ENCODE measurements around the gene PPARG.
"Not testable (repeated sequence)": the region's sequence is repeated elsewhere in the genome, so short reads cannot be mapped to it uniquely, and the experiment has no call there.

PPARG gene

GRCh38 chr3:12288182-12289129 is at the start of gene PPARG:
PPARG (plus strand) TSS chr3:12289070; CDS start chr3:12379712, 90,642 bp downstream.
- no peak for DNase-seq (ENCODE audit: low read depth)

DNA sequence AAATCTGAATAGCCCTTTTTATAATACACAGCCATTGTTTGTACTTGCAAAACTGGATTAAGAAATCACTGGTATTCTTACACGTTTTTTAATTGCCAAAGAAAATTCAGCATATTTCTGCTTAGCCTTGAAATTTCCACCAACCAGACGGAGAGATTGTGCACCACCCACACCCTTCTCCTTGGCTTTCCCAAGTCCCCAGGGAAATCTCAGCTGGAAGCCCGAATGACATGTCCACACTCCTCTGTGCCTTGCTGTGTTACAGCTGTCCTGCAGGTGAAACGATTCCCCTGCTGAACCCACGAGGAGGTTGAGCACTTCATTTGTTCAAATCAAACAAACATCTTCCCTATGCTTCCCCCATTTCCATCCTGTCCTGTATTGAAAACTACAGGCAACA is 49.6 kb upstream of the PPARG start:
- DNase-seq (ENCODE audit: low read depth), result no peak

DNA sequence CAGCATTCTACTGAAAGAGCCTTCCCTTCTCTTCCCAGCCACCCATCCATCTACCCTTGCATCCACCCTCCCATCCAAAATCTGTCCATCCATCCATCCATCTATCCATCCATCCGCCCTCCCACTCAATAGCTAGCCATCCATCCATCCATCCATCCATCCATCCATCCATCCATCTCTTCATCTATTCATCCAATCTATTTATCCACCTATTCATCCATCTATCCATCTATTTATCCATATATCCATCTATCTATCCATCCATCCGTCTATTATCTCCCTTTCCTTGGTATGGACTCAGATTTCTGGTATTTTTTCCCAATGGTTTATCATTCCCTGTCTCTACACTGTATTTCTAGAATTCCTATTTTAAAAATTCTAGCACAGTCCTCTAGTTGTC is 46.1 kb upstream of the PPARG start:
- no peak for DNase-seq (ENCODE audit: low read depth)

DNA sequence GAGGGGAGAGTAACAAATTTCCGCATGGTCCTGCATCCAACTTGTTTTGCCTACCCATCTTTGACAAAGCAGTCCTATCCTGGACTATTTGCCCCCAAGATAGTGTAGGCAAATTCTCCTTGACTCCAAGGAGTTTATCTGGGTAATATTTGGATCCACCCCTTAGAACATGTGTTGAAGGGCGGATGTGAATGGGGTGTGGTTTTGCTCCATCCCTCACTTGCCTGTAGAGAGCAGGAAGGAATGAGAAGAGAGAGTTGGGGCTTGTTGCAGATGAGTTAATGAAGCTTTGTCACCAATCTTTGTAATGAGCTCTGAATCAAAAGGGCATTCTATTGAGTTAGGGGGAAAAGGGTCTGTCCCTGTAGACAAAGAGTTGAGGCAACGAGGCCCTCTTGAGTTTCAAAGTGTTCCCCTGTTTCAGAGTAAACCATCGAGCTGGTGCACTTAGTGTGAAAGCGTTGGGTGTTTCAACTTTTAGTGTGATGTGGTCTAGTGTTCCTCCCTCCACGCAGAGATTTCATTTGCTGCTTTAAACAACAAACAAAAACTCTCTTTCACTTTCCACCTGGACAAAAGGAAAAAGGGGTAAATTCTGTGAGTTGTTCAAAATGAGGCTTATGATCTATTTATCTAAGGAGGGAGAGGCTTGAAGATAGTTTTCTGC is 42.2 kb upstream of the PPARG start:
- DNase-seq (ENCODE audit: low read depth), result no peak

DNA sequence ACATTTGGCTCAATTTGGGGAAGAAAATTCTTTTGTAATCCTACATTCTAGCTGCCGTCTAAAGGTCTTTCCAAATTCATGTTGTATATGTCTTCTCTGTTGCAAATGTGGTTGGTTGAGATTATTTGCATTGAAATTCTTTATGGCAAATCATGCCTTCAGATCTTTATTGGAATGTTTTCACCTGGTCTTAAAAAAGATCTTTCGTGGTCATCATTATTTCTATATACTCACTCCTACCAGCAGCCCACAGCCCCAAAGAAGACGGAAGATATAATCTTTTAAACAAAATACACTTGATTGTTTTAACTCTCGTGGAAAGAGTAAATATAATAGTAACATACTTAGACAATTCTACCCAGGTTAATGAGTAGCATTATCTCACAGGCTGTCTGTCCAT is 41.5 kb upstream of the PPARG start:
- no peak for DNase-seq (ENCODE audit: low read depth)

DNA sequence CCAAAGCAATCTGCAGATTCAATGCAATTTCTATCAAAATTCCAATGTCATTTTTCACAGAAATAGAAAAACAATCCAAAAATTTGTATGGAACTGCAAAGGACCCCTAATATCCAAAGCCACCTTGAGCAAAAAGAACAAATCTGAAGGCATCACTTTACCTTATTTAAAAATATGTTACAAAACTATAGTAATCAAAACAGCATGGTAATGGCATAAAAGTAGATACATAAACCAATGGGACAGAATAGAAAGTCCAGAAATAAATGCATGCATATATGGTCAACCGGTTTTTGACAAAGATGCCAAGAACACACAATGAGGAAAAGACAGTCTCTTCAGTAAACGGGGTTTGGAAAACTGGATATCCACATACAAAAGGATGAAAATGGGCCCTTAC is 39.4 kb upstream of the PPARG start:
- DNase-seq (ENCODE audit: low read depth), result no peak

DNA sequence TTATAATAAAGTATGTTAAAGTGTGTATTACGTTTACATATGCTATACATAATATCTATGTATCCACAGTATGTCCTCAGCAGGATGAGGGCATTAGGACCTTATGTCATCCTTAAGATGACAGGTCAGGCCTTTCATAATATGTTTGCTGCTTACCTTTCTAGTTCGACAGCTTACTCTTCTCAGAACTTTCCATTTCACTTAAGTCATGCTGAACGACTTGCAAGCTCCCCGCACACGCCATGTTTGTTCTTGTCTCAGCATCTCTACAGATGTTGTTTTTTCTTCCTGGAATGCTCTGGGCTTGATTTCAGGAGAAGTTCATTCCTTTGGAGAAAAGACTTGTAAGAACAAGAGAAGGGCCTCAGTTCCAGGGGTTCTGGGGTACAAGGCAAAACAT is 36.0 kb upstream of the PPARG start:
- DNase-seq (ENCODE audit: low read depth), result no peak

DNA sequence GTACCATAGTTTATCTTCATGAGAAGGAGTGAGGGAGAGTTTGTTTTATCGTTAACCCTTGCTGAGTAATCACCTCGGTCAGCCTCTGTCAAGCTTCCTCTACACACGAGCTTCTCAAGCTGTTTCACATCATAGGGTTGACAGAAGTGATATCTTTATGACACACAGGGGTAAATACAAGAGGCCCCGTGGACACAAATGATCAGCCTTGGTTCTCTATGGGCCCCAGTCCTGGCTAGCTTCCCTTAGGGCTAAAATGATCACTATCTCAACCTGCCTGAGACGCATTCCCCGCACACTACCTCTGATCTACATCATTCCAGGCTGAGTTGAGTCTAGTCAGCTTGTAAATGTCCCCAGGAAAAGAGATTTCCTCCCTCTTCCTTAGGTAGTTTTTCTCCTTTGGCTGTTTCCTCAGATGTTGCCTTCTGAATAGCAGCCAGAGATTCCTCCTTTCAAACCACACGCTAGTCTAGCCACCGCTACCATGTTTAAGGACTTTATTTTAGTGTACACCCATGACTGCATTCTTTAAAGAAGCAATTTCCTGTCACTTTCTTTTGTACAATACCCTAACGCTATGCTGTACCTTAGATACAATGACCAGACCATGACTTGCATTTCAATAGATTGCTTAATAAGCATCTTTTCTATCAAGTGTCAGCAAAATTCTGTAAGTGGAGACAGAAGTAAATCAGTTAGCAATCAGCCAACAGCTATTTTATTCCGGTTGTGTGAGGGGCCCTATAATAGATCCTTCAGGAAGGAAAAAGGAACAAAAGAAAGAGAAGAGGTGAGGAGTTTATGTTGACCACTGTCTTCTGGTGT is 35.1 kb upstream of the PPARG start:
- no peak for DNase-seq (ENCODE audit: low read depth)

DNA sequence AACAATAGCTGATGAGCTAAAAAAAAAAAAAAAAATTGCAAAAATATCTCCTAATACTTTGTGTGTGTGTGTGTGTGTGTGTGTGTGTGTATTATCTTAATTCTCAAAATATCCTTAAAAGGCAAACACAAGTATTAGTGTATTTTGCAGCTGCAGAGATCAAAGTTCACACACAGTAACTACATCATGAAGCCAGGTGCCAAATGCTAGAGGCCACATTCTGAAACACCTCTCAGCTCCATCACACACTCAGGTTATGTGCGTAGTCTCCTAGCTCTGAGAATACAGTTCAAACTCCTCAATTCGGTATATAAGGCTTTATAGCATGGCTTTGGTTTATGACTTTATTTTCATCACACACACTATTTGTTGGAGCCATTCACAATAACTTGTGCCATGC is 33.5 kb upstream of the PPARG start:
- no peak for DNase-seq (ENCODE audit: low read depth)

GRCh38 chr3:12258911-12259310 is 30.0 kb upstream of the PPARG start:
- DNase-seq (ENCODE audit: low read depth), result no peak

GRCh38 chr3:12262173-12262572 is 26.7 kb upstream of the PPARG start:
- DNase-seq (ENCODE audit: low read depth), result not testable (repeated sequence)

DNA sequence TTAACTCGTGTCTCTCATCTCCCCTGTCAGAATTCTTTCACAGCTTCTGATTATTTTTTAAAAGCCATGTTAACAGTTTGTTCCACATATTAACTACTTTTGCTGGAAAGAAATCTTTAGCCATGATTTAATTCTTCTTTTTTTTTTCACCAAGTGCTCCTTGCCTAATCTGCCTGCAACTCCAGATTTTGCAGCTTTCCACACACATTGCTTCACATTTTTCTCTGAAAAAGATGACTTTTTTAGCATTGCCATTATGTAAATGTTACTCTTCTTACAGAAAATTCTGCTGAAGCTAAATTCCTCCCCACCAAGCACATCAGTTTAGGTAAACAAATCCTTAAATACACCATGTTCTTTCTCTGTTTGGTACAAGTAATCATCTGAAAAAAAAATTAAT is 23.4 kb upstream of the PPARG start:
- DNase-seq (ENCODE audit: low read depth), result no peak

DNA sequence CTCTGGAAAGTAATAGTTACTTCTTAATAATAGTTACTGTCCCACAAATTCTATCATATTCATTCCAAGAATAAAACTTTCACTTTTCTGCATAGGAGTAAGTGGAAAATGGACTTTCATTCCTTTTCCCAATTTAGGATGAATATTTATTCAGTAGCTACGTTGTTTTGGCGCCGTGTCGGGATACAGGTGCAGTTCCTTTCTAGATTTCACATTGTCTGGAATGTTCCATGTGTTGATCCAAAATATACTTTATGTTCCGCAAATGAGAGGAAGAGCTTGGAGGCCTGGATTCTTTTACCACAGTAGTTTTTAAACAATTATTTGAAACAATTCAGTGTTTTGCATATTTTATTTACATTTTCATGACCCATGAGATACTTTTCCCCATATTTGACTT is 22.8 kb upstream of the PPARG start:
- DNase-seq (ENCODE audit: low read depth), result no peak

- no peak for DNase-seq (ENCODE audit: low read depth)
These were observed 21.4 kb upstream of the PPARG start for GRCh38 chr3:12267376-12268030.

- no peak for DNase-seq (ENCODE audit: low read depth)
These were observed 20.7 kb upstream of the PPARG start for GRCh38 chr3:12268049-12268735.

DNA sequence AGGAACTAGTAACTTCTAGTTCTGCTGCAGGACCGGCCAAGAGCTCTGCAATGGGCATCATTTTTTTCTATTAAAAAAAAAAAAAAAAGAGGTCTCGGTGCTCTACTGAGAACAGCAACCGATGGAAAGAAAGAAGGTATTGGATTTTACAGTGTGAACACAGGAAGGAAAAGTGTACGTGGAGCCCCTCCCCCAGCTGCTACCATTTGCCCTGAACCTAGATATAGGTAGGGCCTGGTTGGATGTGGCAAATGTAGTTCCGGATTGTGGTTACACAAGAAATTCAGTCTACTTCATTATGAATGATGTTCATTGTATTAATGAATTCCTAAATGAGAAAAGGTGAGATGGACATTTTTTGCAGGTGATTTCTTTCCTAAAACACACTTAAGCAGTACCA is 17.9 kb upstream of the PPARG start:
- no peak for DNase-seq (ENCODE audit: low read depth)

DNA sequence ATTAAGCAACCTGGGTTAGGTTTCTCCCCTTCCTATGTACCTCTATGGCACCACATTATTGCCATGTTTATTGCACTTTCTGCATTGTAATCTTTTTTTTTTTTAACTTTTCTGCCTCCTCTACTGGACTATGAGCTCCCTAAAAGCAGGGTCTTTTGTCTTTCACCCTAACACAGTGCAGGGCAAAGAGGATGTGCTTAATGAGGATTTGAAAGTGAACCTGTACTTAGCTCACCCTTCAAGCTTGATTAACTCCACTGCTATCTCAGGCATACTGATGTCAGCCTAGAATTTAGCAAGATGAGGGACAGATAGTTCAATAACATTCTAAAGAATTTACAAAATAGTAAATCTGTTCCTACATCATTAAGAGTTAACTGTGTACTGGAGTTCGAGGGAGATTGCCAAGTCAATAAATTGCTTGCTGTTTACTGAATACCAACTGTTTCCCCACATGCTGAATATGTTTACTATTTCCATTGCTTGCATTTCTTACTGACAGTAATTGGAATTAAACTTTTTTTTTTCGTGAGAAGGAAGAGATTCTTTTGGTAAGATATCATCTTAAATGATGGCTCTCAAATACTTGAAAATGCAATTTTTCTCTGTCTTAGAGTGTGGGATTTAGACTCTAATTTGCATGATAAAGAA is 15.7 kb upstream of the PPARG start:
- no peak for DNase-seq (ENCODE audit: low read depth)

GRCh38 chr3:12275974-12276650 is 12.8 kb upstream of the PPARG start:
- no peak for DNase-seq (ENCODE audit: low read depth)

GRCh38 chr3:12276827-12277226 is 12.0 kb upstream of the PPARG start:
- not testable (repeated sequence) for DNase-seq (ENCODE audit: low read depth)

- no peak for DNase-seq (ENCODE audit: low read depth)
These were observed 10.3 kb upstream of the PPARG start for GRCh38 chr3:12278566-12278965.
